ENCODE measurements around the gene RANBP2.
"Not testable (repeated sequence)": the region's sequence is repeated elsewhere in the genome, so short reads cannot be mapped to it uniquely, and the experiment has no call there.

The RANBP2 gene

GRCh38 chr2:108719149-108720044, at the start of gene RANBP2:
RANBP2 (plus strand) TSS chr2:108719482; CDS start chr2:108719607, 125 bp downstream.
- peak; percentile 92 to 95 for DNase-seq

DNA sequence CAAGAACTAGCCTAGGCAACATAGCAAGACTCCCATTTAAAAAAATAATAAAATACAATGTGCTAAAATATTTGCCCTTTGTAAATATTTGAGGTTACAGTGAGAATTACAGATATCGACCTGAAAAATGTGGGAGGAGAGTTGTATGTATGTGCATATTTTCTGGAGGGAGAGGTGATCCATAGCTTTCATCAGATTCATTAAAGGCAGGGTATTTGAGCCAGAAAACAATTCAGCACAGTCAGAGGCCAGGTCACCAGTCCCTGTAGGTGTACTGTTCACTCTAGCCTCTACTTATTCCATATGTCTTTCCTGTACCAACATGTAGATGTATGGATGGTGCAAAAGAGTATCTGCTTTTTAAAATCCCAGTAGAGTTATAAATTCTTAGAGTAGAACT, 49.0 kb upstream of the RANBP2 start:
- DNase-seq: not testable (repeated sequence)

DNA sequence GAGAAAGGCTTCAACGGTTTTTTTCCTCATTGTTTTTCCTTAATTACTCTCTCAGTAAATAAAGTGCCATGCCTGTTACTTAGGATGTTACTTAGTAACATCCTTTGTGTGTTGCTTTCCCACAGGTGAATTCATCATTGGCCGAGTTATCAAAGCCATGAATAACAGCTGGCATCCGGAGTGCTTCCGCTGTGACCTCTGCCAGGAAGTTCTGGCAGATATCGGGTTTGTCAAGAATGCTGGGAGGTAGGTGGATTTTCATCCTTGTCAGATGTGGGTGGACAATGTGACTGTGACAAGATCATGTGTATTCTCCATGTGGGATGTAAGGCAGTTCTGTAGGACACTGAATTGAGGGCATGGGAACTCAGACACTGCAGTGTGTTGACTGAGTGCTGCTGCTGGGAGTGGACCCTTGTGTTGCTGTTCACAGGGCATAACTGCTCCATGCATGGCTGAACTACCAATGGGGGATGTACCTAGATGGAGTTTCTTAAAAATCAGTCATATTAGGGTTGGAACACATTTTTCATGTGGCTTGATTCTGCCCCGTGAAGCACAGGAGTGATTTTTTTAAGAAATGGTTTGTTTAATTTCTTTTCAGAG, 47.0 kb upstream of the RANBP2 start:
- not testable (repeated sequence) for DNase-seq

GRCh38 chr2:108676522-108676921, 42.8 kb upstream of the RANBP2 start:
- DNase-seq: not testable (repeated sequence)

GRCh38 chr2:108677239-108677744, 42.0 kb upstream of the RANBP2 start:
- DNase-seq: not testable (repeated sequence)

DNA sequence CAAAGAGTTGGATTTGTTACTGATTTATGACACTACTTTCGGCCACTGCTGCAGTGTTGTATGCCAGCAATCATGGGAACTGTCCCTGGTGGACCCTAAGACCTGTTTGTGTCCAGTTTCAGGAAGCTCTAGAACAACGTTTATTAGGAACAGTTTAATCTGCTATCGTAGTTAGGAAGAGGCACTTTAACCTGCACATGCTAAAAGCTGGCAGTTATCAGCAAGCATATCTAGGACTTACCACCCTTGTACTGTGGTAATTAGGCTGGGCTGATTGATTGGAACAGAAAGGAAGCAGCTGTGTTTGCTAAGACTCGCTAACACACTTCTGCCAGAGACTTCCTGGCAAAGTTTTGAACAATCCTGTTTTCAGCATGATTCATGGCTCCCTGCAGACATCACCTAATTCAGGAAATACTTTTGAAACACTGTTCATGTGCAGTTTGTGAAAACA, 41.1 kb upstream of the RANBP2 start:
- not testable (repeated sequence) for DNase-seq

DNA sequence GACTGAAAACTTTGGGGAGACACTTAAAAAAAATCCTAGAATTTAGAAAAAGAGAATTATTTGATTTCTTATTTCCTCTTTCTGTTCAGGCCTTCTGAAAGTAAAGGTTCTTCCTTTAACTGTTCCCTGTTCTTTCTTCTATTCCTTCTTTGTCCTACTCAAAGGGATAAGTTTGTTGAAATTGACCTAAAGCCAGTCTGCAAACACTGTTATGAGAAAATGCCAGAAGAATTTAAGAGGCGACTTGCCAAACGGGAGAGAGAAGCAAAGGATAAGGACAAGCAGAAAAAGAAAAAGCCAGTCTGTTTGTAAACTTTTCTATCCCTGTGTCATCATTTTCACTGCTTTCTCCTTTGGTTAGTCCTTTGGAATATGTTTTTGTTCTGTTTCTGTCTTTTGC, 38.5 kb upstream of the RANBP2 start:
- DNase-seq: not testable (repeated sequence)

- DNase-seq: not testable (repeated sequence)
These were observed 30.2 kb upstream of the RANBP2 start for GRCh38 chr2:108688818-108689756.

GRCh38 chr2:108690001-108690400, 29.3 kb upstream of the RANBP2 start:
- DNase-seq: not testable (repeated sequence)

GRCh38 chr2:108691447-108691846, 27.8 kb upstream of the RANBP2 start:
- no peak for DNase-seq

- no peak for DNase-seq
These were observed 18.1 kb upstream of the RANBP2 start for GRCh38 chr2:108701208-108701607.

DNA sequence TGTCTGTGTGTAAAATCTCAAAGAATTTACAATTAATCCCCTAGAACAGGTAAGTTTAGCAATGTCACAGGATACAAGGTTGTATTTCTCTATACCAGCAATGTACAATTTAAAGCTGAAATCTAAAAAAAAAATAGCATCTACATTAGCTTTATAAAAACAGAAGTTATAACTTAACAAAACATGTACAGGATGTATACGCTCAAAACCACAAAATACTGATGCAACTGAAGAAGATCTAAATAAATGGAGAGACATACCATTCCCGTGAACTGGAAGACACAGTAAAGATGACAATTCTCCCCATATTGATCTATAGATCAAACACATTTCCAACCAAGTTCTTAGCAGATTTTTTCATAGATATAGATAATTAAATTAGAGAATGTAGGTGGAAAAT, 17.5 kb upstream of the RANBP2 start:
- no peak for DNase-seq

DNA sequence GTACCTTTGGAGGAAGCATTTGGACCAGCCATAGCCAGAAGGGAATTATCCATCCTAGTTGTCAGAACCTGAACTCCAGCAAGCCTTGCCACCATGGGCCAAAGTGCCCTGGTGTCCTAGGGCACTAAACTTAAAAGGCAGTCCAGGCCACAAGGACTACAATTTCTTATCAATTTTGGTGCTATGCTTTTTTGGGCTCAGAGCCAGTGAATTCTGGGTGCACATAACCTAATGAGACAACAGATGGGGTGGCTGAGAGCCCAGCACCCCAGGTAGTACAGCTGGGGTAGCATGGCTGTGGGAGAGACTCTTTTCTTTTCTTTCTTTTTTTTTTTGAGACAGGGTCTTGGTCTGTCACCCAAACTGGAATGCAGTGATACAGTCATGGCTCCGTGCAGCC, 14.4 kb upstream of the RANBP2 start:
- no peak for DNase-seq

DNA sequence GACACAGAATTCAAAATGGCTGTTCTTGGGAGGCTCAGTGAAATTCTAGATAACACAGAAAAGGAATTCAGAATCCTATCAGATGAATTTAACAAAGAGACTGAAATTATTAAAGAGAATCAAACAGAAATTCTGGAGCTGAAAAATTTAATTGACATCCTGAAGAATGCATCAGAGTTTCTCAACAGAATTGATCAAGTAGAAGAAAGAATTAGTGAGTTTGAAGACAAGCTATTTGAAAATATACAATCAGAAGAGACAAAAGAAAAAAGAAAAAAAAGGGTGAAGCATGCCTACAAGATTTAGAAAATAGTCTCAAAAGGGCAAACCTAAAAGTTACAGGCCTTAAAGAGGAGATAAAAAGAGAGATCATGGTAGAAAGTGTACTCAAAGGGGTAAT, 12.0 kb upstream of the RANBP2 start:
- DNase-seq: no peak

- not testable (repeated sequence) for DNase-seq
These were observed 2.3 kb upstream of the RANBP2 start for GRCh38 chr2:108716971-108717370.

- not testable (repeated sequence) for DNase-seq
These were observed 6.8 kb downstream of the RANBP2 start for GRCh38 chr2:108726048-108726447.

- DNase-seq: not testable (repeated sequence)
These were observed 15.4 kb downstream of the RANBP2 start for GRCh38 chr2:108734656-108735055.

- not testable (repeated sequence) for DNase-seq
These were observed 38.7 kb downstream of the RANBP2 start for GRCh38 chr2:108757973-108758372.

GRCh38 chr2:108762618-108763017, 43.3 kb downstream of the RANBP2 start:
- not testable (repeated sequence) for DNase-seq

GRCh38 chr2:108766671-108767070, 47.4 kb downstream of the RANBP2 start:
- not testable (repeated sequence) for DNase-seq

GRCh38 chr2:108767859-108768258, 48.6 kb downstream of the RANBP2 start:
- not testable (repeated sequence) for DNase-seq

DNA sequence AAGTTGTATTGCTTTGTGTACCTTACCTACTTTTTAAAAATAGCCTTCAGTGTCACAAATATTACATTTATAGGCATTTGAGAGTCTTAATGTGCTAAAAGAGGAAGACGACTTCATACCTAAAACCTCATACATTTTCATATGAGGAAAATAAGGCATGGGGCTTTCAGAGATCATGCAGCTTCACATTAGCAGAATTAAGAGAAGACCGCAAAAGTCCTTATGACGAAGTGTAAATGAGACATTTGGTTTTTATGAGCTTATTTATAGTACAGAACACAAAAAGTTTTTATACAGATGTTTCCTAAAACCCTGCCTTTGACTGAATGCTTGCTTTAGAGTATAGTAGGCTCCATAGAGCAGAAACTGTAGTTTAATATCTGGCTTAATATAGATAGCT, 57.2 kb downstream of the RANBP2 start:
- no peak for DNase-seq

GRCh38 chr2:108778857-108779256, 59.6 kb downstream of the RANBP2 start:
- DNase-seq: no peak

Data from CD4-positive, alpha-beta T cell treated with Interleukin-1 beta for 1 hour (primary cell).